ENCODE data around the gene TPSB2. TPM values are rescaled to one million over a fixed set of nuclear protein-coding genes. Genes with fewer than 3 reads are reported as not detected.
"Not testable (repeated sequence)": the region's sequence is repeated elsewhere in the genome, so short reads cannot be mapped to it uniquely, and the experiment has no call there.

Gene TPSB2
- total and polyA plus RNA-seq, 4 donors, result 0.46 to 154 (median 52.2) TPM

GRCh38 chr16:1257561-1258224 is 27.7 kb upstream of the TPSB2 start:
- DNase-seq (no peak), ATAC-seq (ENCODE audit: insufficient read depth, low FRiP score) (no peak)
- H3K9ac ChIP-seq (ENCODE audit: insufficient read depth in 1 of 2, low read length in 2 of 2), result no peak overlapping the region
- peaks cover 0 to 4% (median 0%) of the 10 kb centered on the region in 5 donors for H3K4me1 ChIP-seq (ENCODE audit: control insufficient read depth in 5 of 5, insufficient read depth in 5 of 5, low read length in 5 of 5)
- H3K4me3 ChIP-seq, result no peak overlapping the region
- peaks cover 6 to 40% (median 17%) of the 10 kb centered on the region in 3 donors for H3K27me3 ChIP-seq (ENCODE audit: control insufficient read depth in 3 of 3, insufficient read depth in 3 of 3, low read length in 2 of 3)
- H3K36me3 ChIP-seq (ENCODE audit: control insufficient read depth in 4 of 4, insufficient read depth in 4 of 4, low read length in 4 of 4), result no peaks in the 10 kb centered on the region
- H3K9me3 ChIP-seq (ENCODE audit: control insufficient read depth in 4 of 4, insufficient read depth in 3 of 4, low read length in 3 of 4), result peaks cover 0 to 4% (median 0%) of the 10 kb centered on the region in 4 donors
- H3K27ac ChIP-seq (ENCODE audit: low read depth in 1 of 2, low read length in 1 of 2), result no peak overlapping the region
- 76 to 79% methylated on average over 34 of the region's 34 CpGs for WGBS, 2 donors
- no peak for TF ChIP-seq CTCF (IDR thresholded peaks at IDR 0.05; ENCODE audit: control extremely low read depth, extremely low read depth)

GRCh38 chr16:1256874-1257322 is 26.9 kb upstream of the TPSB2 start:
- Histone ChIP-seq H3K9me3 (ENCODE audit: control insufficient read depth in 4 of 4, insufficient read depth in 3 of 4, low read length in 3 of 4) (peaks cover 0 to 4% (median 0%) of the 10 kb centered on the region in 4 donors), H3K27me3 (ENCODE audit: control insufficient read depth in 3 of 3, insufficient read depth in 3 of 3, low read length in 2 of 3) (peaks cover 6 to 34% (median 14%) of the 10 kb centered on the region in 3 donors), H3K27ac (ENCODE audit: low read depth in 1 of 2, low read length in 1 of 2) (no peak overlapping the region), H3K9ac (ENCODE audit: insufficient read depth in 1 of 2, low read length in 2 of 2) (no peak overlapping the region), H3K4me3 (no peak overlapping the region), H3K36me3 (ENCODE audit: control insufficient read depth in 4 of 4, insufficient read depth in 4 of 4, low read length in 4 of 4) (no peaks in the 10 kb centered on the region), H3K4me1 (ENCODE audit: control insufficient read depth in 5 of 5, insufficient read depth in 5 of 5, low read length in 5 of 5) (peaks cover 0 to 4% (median 0%) of the 10 kb centered on the region in 5 donors)
- no peak for TF ChIP-seq CTCF (IDR thresholded peaks at IDR 0.05; ENCODE audit: control extremely low read depth, extremely low read depth)
- DNase-seq, result no peak
- 80 to 86% methylated on average over 22 of the region's 22 CpGs for WGBS, 2 donors
- ATAC-seq (ENCODE audit: insufficient read depth, low FRiP score), result no peak

- H3K9me3 ChIP-seq (ENCODE audit: control insufficient read depth in 4 of 4, insufficient read depth in 3 of 4, low read length in 3 of 4); ATAC-seq (ENCODE audit: insufficient read depth, low FRiP score); H3K4me1 ChIP-seq (ENCODE audit: control insufficient read depth in 5 of 5, insufficient read depth in 5 of 5, low read length in 5 of 5); H3K9ac ChIP-seq (ENCODE audit: insufficient read depth in 1 of 2, low read length in 2 of 2); H3K27ac ChIP-seq (ENCODE audit: low read depth in 1 of 2, low read length in 1 of 2); DNase-seq; H3K4me3 ChIP-seq; H3K36me3 ChIP-seq (ENCODE audit: control insufficient read depth in 4 of 4, insufficient read depth in 4 of 4, low read length in 4 of 4): not testable (repeated sequence)
- WGBS, 2 donors, result 78 to 80% methylated on average over 22 to 23 of the region's 23 CpGs
- H3K27me3 ChIP-seq (ENCODE audit: control insufficient read depth in 3 of 3, insufficient read depth in 3 of 3, low read length in 2 of 3), result peaks cover 6 to 29% (median 14%) of the 10 kb centered on the region in 3 donors
Observed at GRCh38 chr16:1256296-1256873, 26.4 kb upstream of the TPSB2 start.

- not testable (repeated sequence) for H3K36me3 ChIP-seq (ENCODE audit: control insufficient read depth in 4 of 4, insufficient read depth in 4 of 4, low read length in 4 of 4); H3K4me3 ChIP-seq; H3K4me1 ChIP-seq (ENCODE audit: control insufficient read depth in 5 of 5, insufficient read depth in 5 of 5, low read length in 5 of 5); H3K9me3 ChIP-seq (ENCODE audit: control insufficient read depth in 4 of 4, insufficient read depth in 3 of 4, low read length in 3 of 4); H3K27ac ChIP-seq (ENCODE audit: low read depth in 1 of 2, low read length in 1 of 2); DNase-seq; ATAC-seq (ENCODE audit: insufficient read depth, low FRiP score); H3K9ac ChIP-seq (ENCODE audit: insufficient read depth in 1 of 2, low read length in 2 of 2)
- WGBS, 2 donors, result 64 to 65% methylated on average over 20 to 24 of the region's 26 CpGs
- peaks cover 6 to 20% (median 8%) of the 10 kb centered on the region in 3 donors for H3K27me3 ChIP-seq (ENCODE audit: control insufficient read depth in 3 of 3, insufficient read depth in 3 of 3, low read length in 2 of 3)
Observed at GRCh38 chr16:1255276-1256122, 25.5 kb upstream of the TPSB2 start, which contains the start of gene TPSD1. TSS of gene TPSD1 (plus strand) at chr16:1256069. CDS start at chr16:1256281, 212 bp downstream.

GRCh38 chr16:1254821-1255220 is 24.8 kb upstream of the TPSB2 start:
- not testable (repeated sequence) for H3K9ac ChIP-seq (ENCODE audit: insufficient read depth in 1 of 2, low read length in 2 of 2); H3K36me3 ChIP-seq (ENCODE audit: control insufficient read depth in 4 of 4, insufficient read depth in 4 of 4, low read length in 4 of 4); H3K4me3 ChIP-seq; DNase-seq; H3K9me3 ChIP-seq (ENCODE audit: control insufficient read depth in 4 of 4, insufficient read depth in 3 of 4, low read length in 3 of 4); H3K4me1 ChIP-seq (ENCODE audit: control insufficient read depth in 5 of 5, insufficient read depth in 5 of 5, low read length in 5 of 5); ATAC-seq (ENCODE audit: insufficient read depth, low FRiP score); H3K27ac ChIP-seq (ENCODE audit: low read depth in 1 of 2, low read length in 1 of 2)
- H3K27me3 ChIP-seq (ENCODE audit: control insufficient read depth in 3 of 3, insufficient read depth in 3 of 3, low read length in 2 of 3), result peaks cover 1 to 13% (median 4%) of the 10 kb centered on the region in 3 donors
- WGBS, 2 donors, result 80 to 88% methylated on average over 2 to 3 of the region's 3 CpGs

GRCh38 chr16:1253701-1254364 is 23.8 kb upstream of the TPSB2 start:
- H3K36me3 ChIP-seq (ENCODE audit: control insufficient read depth in 4 of 4, insufficient read depth in 4 of 4, low read length in 4 of 4); H3K27ac ChIP-seq (ENCODE audit: low read depth in 1 of 2, low read length in 1 of 2); H3K4me1 ChIP-seq (ENCODE audit: control insufficient read depth in 5 of 5, insufficient read depth in 5 of 5, low read length in 5 of 5); DNase-seq; H3K9ac ChIP-seq (ENCODE audit: insufficient read depth in 1 of 2, low read length in 2 of 2); H3K4me3 ChIP-seq; H3K9me3 ChIP-seq (ENCODE audit: control insufficient read depth in 4 of 4, insufficient read depth in 3 of 4, low read length in 3 of 4); ATAC-seq (ENCODE audit: insufficient read depth, low FRiP score); H3K27me3 ChIP-seq (ENCODE audit: control insufficient read depth in 3 of 3, insufficient read depth in 3 of 3, low read length in 2 of 3): not testable (repeated sequence)
- no CpG with 5 or more reads among the region's 47 CpGs for WGBS, 2 donors

All from lung (tissue), 12 donors.